Rectal smooth muscle tissue (tissue), 1 donor: ENCODE results near the gene CDK8.

ENCODE experiments used
- H3K27ac ChIP-seq: one replicate; pipeline ENCODE4 v1.7.0; 2013; ENCODE audit warnings: low read depth, low read length, inconsistent platforms
- H3K27me3 ChIP-seq: one replicate; pipeline ENCODE4 v1.7.0; 2013; ENCODE audit warnings: low read length; ENCODE audit not compliant: control insufficient read depth, insufficient read depth
- H3K36me3 ChIP-seq: one replicate; pipeline ENCODE4 v1.7.0; 2013; ENCODE audit warnings: low read length; ENCODE audit not compliant: control insufficient read depth, insufficient read depth
- H3K4me1 ChIP-seq: one replicate; pipeline ENCODE4 v1.7.0; 2013; ENCODE audit warnings: low read length; ENCODE audit not compliant: control insufficient read depth, insufficient read depth
- H3K4me3 ChIP-seq: one replicate; pipeline ENCODE4 v1.7.0; 2013; ENCODE audit warnings: low read length
- H3K9ac ChIP-seq: one replicate; pipeline ENCODE4 v1.7.0; 2013; ENCODE audit warnings: low read length

The CDK8 gene

DNA sequence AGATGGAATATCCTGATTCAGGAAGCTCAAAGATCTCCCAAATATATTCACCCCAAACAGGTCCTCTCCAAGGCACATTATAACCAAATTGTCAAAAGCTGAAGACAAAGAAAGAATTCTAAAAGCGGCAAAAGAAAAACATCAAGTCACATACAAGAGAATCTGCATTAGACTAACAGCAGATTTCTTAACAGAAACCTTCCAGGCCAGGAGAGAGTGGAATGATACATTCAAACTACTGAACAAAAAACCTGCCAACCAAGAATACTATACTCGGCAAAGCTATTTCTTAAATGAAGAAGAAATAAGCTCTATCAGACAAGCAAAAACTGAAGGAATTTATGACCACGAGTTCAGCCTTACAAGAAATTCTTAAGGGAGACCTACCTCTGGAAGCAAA, 183.0 kb downstream of the CDK8 start:
- H3K9ac ChIP-seq, result no peak overlapping the region
- no peaks in the 10 kb centered on the region for H3K27me3 ChIP-seq
- no peak overlapping the region for H3K4me3 ChIP-seq
- H3K27ac ChIP-seq, result no peak overlapping the region
- H3K36me3 ChIP-seq, result no peaks in the 10 kb centered on the region
- H3K4me1 ChIP-seq, result peaks cover 8% of the 10 kb centered on the region

DNA sequence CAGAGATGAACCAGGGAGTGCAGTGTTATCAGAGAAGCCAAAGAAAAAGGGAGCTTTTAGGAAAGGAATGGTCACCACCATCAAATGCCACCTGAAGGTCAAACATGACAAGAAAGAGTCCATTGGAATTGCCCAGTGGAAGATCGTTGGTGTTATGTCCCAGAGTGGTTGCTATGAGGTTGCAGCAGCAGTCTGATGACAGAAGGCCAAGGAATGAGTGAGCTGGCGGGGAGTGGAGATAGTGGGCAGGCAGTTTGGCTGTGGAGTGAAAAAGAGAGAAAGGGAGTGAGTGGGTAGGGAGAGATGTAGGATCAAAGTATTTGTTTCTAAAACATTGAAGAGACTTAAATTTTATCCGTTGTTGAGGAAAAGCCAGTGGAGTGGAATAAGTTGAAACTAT, 186.2 kb downstream of the CDK8 start:
- Histone ChIP-seq H3K4me3 (no peak overlapping the region), H3K4me1 (peaks cover 16% of the 10 kb centered on the region), H3K9ac (no peak overlapping the region), H3K27me3 (no peaks in the 10 kb centered on the region), H3K36me3 (no peaks in the 10 kb centered on the region), H3K27ac (no peak overlapping the region)

DNA sequence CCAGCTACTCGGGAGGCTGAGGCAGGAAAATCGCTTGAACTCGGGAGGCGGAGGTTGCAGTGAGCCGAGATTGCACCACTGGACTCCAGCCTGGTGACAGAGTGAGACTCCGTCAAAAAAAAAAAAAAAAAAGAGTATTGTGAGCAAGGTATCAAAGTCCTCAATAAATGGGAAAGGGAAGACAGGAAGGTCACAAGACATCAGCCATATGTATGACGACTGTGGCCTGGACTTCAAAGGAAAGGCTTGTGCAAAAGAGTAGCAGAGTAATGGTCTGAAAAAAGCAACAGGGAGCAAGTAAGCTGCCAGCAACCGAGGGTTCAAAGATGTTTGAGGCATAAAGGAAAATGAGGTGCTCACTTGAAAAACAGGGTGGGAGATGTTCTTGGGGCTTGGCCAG, 187.5 kb downstream of the CDK8 start:
- H3K36me3 ChIP-seq, result no peaks in the 10 kb centered on the region
- H3K9ac ChIP-seq, result no peak overlapping the region
- H3K4me1 ChIP-seq, result peaks cover 16% of the 10 kb centered on the region
- H3K27ac ChIP-seq, result no peak overlapping the region
- no peaks in the 10 kb centered on the region for H3K27me3 ChIP-seq
- no peak overlapping the region for H3K4me3 ChIP-seq

DNA sequence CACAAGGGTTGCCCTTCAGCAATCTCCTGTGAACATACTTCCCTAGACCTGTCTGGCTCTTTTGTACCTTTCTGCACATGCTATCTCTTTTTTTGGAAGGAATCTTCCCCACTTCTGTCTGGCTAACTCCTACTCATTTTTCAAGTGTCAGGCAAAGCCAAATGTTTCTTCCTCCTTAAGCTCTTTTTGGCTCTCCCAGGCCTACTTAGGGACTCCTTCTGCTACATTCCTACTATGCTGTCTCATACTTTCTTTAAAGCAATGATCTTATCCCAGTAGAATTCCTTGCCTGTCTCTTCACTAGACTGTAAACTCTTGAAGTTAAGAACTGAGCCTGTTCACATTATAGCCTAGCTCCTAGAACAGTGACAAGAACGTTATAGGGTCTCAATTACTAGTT, 188.6 kb downstream of the CDK8 start:
- no peaks in the 10 kb centered on the region for H3K27me3 ChIP-seq
- no peak overlapping the region for H3K4me3 ChIP-seq
- H3K27ac ChIP-seq, result peak overlapping the region; percentile 78
- H3K9ac ChIP-seq, result no peak overlapping the region
- H3K4me1 ChIP-seq, result peaks cover 16% of the 10 kb centered on the region
- H3K36me3 ChIP-seq, result no peaks in the 10 kb centered on the region

DNA sequence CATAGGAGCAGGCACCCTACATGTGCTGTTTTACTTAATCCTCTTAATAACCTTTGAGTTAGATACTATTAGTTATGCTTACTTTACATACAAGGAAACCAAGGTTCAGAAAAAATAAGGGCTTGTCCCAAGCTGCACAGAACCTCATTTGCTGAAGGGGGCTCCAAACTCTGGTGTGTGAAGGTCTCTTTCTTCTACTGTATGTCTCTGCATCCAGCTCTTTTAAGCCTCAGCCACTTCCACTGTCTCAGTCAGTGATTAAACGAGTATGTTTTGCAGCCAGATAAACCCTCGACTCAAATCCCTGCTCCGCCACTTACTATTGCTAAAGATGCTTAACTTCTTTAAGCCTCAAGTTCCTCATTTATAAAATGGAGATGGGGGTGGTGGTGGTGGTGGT, 191.2 kb downstream of the CDK8 start:
- Histone ChIP-seq H3K4me3 (no peak overlapping the region), H3K9ac (no peak overlapping the region), H3K4me1 (peaks cover 16% of the 10 kb centered on the region), H3K36me3 (no peaks in the 10 kb centered on the region), H3K27ac (no peak overlapping the region), H3K27me3 (no peaks in the 10 kb centered on the region)

DNA sequence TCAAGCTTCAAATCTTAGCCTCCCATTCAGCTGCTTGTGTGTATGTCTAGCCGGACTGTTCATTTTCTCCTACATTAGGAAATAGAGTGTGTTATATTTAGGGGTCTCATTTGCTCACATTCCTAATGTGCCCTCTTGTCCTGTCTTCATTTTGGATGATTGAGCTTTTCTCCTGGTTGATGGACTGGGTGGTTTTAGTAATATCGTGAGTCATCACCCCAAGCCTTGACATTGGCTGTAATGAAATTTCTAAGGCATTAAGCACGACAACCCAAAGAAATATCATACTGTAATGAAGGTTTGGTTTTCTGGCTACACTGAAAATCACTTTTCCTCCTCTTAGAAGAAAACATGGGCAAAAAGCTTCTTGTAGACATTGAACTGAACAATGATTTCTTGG, 192.8 kb downstream of the CDK8 start:
- H3K36me3 ChIP-seq, result no peaks in the 10 kb centered on the region
- H3K27ac ChIP-seq, result no peak overlapping the region
- H3K4me3 ChIP-seq, result no peak overlapping the region
- peaks cover 16% of the 10 kb centered on the region for H3K4me1 ChIP-seq
- no peak overlapping the region for H3K9ac ChIP-seq
- H3K27me3 ChIP-seq, result no peaks in the 10 kb centered on the region

DNA sequence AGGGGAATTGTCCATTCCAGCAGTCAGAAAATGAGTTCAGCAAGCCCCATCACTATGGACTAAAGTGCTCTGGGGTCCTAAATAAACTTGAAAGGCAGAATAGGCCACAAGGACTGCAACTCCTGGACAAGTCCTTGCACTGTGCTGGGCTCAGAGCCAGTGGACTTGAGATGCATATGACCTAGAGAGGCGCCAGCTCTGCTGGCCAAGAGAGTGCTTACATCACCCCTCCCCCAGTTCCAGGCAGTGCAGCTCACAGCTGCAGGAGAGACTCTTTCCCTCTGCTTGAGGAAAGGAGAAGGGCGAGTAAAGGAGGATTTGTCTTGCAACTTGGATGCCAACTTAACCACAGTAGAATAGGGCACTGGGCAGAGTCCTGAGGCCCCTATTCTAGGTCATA, 194.1 kb downstream of the CDK8 start:
- H3K9ac ChIP-seq, result no peak overlapping the region
- H3K4me3 ChIP-seq, result no peak overlapping the region
- no peak overlapping the region for H3K27ac ChIP-seq
- no peaks in the 10 kb centered on the region for H3K36me3 ChIP-seq
- H3K4me1 ChIP-seq, result peaks cover 7% of the 10 kb centered on the region
- H3K27me3 ChIP-seq, result no peaks in the 10 kb centered on the region

DNA sequence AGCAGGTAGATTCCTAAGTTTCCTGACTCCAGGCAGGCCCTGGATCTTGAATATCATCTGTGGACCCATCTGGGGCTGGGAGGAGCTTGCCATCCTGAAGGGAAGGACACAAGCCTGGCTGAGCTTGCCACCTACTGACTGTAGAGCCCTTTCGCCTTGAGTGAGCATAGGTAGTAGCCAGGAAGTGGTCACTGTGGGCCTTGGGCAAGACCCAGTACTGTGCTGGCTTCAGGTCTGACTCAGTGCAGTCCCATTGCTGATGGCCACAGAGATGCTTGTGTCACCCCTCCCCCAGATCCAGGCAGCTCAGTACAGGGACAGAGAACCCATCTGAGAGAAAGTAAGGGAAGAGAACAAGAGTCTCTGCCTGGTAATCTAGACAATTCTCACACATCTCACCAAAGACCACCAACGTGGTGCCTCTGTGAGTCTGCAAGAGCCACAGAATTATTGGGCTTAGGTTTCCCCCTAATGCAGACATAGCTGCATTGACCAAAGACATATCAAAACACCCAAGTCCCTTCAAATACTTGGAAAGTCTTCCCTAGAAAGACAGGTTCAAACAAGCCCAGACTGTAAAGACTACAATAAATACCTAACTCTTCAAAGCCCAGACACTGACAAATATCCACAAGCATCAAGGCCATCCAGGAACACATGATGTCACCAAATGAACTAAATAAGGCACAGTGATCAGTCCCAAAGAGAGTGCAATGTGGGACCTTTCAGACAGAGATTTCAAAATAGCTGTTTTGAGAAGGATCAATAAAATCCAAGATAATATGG, 195.3 kb downstream of the CDK8 start:
- Histone ChIP-seq H3K4me1 (peaks cover 2% of the 10 kb centered on the region), H3K4me3 (no peak overlapping the region), H3K27me3 (no peaks in the 10 kb centered on the region), H3K36me3 (no peaks in the 10 kb centered on the region), H3K27ac (no peak overlapping the region), H3K9ac (no peak overlapping the region)
